HG02571 (cell line): Measurements from ENCODE around the gene HS3ST1.

ENCODE experiments used
- ATAC-seq: cut with Tn5 transposase; IDR thresholded peaks from one replicate; pipeline ENCODE4 v1.9.1; 2021; ENCODE audit warnings: mild to moderate bottlenecking, moderate library complexity; ENCODE audit not compliant: unreplicated experiment

HS3ST1 gene

DNA sequence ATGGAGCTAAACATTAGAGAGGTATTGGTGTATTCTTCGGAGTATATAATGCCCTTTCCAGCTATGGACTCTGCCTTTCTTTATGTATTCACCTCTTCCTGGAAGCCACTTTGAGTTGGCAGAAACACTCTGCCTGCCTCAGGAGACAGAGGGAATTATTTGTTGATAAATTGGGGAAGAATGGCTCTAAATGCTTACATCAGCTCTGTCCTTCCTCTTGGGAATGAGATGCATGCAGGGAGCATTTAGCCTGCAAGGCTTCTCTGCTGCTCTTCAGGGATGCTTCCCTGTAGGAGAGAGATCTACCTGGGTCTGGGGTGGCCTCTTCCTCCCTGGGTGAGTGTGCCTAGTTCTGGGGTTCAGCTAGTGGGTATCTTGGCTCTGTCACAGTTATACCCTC, 6.9 kb upstream of the HS3ST1 start:
- no peak for ATAC-seq

DNA sequence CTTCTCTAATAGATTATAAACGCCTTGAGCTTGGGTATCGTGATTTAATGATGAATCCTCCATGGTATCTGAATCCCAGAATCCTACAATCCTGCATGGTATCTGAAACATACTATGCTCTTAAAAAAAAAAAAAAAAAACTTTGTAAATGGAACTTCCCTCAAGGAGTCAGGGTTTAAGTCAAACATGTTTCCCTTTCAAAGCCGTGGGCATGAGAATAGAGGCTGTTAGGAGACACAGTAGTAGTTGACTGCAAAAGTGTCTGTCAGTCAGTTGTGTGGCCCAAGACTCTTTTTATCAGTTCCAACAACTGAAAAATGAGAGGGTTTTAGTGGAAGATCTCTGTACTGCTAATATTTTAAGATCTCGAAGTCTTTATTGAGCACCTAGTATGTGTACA, 2.4 kb upstream of the HS3ST1 start:
- ATAC-seq, result no peak

DNA sequence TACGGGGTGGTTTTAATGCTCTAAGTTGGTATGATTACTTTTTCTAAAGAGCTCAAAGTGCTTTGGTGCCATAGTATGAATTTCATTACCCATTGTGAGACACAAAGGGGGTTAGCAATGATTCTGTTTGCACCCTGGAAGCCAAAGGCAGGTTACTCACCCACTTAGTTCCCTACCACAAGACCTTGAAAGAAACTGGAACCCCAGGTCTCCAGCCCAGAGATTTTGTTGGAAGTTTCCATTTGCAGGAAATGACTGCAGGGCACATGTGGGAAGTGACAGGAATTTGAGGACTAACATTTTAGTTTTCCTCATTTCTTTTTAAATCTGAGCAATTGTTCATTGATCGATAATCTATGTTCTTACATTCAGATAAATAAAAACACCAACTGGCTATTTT, 1.8 kb upstream of the HS3ST1 start:
- no peak for ATAC-seq

DNA sequence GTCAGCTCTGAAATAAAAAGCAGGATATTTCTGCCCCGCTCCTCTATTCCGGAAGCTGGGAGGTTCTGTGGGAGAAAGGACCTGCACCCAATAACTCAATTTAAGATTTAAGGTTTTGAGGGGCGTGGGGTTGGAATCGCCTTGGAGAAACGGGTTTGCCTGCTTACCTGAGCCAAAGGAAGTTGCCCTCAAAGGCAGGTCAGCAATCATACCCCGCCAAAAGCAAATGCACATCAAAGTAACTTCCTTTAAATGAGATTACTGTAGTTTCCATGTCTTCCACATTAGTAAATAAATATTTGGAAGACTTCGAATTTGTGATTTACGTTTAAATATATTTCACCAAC, 978 bp upstream of the HS3ST1 start:
- ATAC-seq, result no peak

DNA sequence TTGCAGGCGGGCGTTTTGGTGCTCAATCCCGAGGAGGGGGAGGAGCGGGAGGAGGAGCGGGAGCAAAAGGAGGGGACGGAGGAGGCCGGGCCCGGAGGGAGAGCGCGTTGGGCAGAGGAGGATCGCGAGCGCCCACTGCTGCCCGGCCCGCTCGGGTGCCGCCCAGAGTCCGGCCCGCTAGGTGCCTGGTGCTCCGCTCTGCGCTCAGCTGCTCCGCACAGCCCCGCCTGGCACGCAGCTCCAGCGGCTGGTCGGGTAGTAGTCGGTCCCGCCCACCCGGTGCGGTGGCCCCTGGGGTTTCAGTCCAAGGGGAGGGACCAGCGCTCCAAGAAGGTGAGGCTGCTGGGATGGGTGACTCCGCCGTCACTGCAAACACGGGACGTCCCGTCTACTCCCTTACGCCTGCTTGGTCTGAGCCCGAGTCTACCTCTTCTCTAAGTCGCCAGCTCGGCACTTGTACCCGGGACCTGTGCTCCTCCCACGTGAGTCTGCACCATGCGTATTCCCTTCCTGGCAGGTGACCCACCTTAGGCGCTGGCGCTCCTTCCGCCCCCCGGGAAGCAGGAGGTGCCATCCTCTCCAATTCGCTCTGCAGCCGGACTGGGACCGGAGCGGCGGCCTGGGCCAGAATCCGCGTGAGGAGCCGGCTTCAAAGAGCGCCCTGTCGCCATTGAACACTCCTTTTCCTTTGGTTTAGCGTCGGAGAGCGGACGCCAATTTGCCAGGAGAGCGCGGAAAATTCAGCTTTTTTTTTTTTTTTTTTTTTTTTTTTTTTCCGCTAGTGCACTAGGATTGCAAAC, 405 bp upstream of the HS3ST1 start:
- peak; percentile 70 for ATAC-seq

DNA sequence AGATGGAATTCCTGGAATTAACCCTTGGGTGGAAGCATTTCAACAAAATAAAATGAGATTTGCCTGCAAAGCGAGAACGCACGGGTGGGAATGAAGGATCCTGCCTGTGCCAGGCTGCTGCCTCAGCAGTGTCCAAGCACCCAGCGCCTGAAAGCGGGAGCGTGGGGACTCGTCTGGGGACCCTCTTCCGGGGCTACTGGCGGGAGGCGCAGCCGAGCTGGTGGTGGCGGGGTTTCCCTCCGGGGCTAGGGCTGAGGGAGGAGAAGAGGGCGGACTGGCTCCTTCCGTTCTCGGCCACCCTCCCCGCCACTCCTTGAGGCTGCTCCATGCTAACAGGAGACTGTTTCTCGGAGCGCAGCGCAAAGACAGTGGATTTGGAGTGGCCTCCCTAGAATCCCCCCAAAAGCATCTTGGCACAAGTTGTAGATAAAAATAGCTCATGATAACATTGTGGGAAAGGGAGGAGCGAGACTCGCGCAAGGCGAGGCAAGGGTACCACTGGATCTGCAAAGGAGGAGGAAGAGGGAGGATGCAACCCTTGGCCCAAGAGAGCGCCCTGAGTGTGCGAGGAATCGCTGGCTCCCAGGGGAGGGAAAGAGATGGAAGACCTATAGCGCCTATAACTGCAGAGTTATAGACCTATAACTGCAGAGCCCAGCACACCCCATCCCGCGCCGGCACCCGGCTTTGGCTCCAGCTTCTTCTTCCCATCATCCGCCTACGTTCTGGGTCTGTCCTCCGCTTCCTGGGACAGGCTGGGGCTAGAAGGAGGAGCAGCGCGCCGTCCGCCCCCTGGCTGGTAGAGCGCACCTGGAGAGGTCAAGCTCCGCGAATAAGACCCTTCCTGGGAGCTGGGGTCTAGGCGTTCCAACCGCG, 1.3 kb downstream of the HS3ST1 start:
- ATAC-seq, result no peak

DNA sequence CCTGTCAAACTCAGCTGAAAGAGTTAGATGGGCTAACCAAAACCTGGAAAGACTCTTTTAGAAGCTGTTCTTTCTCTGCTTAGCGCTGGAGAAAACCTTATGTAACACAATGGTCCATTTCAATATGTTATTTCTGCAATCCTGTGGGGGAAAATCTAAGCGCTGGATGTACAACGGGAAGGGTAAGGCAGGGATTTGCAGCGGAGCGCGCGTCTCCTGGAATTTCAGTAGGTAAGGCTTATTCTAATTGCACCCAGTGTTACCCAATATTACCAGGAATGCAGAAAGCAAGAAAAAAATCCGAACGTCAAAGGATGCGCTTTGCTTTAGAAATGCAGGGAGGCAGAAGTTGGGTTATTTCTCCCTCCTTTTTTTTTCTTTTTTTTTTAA, 2.0 kb downstream of the HS3ST1 start:
- no peak for ATAC-seq

DNA sequence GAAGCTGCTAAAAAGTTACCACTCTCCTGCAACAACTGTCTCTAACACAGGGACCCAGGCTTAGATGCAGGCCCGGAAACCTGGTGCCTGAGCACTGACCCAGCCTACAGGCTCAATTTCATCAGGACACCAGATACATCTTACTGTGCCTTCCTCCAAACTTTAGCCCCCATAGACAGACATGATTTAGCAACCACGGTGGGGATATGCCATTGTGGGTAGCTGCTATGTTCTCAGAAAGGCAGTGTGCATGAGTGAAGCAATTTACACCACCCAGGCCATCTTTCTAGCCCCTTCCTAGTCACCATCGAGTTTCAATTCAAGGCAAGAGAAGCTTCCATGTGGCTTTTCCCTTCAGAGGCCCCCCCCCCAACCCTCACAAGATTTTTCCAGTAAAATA, 2.7 kb downstream of the HS3ST1 start:
- no peak for ATAC-seq

DNA sequence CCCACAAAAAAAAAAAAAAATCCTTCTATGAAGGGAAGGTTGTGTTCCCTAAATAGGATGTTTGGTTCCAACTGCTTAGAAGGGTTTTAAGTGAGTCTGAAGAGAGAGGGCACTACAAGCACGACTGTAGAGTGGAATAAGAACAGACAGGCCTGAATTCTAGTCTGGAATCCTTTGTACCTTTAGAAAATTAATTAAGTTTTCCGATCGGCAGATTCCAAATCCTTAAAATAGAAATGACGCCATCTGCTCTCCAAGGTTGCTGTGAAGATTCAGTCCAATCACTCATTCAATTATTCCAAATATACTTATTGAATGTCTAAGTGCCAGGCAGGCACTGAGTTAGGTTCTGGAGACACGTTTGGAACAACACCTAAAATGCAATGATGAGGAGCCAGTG, 3.8 kb downstream of the HS3ST1 start:
- ATAC-seq, result no peak

DNA sequence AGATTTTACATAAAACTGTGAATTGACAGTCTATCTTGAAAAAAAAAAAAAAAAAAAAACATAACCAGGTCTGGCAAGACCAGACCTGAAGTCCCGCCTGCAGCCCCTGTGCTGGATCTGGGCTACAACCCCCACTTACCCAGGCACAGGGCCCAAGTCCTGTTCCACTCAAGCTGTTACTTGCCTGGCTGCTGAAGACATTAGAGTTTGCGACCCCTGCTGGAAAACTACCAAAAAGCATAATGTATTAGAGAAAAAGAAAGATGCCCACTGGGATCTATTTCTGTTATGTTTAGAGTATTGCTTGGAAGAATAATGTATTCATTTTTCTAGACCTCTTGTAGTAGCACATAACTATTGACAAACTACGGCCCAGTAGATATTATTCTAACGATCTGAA, 4.7 kb downstream of the HS3ST1 start:
- no peak for ATAC-seq

DNA sequence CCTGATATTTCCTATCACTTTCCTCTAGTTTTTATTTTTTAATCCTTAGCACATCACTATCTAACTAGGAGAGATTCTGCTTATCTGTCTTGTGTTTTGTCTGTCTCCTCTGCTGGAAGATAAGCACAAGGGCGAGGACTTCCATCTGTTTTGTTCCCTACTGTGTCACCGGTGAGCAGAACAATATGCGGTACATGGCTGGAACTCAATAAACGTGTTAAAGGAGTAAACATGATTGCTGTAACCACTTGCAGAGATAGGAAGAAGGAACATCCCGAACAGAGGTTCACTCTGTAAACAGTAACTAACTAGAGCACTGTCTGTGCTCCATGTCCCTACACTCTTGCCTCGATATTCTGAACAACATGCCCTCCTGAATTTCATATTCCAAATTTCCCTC, 5.2 kb downstream of the HS3ST1 start:
- no peak for ATAC-seq

DNA sequence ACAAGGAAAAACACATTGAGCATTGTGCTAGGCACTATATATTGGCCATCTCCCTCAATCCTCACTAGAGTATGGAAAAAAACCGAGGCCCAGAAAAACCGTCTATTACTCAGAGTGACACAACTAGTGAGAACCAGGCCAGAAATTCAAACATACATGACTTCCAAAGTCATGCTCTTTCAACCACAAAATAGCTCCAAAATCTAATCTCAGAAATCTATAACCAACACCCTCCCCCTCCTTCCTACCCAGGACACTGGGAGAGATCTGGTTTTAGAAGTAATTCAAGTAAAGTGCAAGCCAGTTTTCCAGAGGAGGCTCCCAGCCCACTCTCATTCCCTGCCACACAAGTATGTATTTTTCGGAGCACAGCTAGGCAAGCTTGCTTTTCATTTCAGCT, 7.6 kb downstream of the HS3ST1 start:
- ATAC-seq, result no peak

DNA sequence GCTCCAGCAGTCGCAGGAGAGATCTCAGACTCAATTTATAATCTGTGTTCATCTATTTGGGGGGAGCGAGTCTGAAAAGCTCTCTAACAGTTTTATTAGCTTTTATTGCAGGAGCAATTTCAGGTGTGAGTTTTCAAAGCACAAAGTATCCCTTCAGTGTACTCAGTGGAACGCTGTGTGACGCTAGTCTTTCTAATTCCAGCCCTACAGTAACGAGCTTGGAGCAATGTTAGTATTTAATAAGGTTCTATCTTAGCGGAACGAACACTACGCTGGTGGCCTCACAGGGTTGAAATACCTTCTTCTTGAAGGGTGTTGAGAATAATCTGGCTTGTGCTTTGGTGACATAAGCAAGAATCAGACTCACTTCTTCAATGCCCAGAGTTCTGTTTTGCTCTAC, 8.4 kb downstream of the HS3ST1 start:
- no peak for ATAC-seq

DNA sequence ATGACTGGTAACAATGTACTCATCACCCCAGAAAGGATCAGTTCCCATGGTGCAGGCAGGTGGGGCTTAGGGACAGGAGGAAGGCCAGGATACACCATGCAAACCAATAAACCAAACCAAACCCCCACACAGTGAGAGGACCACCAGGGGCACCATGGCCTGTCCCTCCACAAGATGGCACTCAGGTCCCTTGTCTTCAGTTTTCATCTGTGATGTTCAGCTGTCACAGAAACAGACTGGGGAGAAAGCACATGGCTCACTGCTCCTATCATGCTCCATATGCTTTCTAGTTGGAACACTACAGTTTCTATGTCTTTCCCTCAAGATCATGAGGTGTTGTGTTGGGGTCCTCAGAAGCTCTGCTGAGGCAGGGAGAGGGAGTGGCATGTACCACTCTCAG, 10.1 kb downstream of the HS3ST1 start:
- no peak for ATAC-seq

DNA sequence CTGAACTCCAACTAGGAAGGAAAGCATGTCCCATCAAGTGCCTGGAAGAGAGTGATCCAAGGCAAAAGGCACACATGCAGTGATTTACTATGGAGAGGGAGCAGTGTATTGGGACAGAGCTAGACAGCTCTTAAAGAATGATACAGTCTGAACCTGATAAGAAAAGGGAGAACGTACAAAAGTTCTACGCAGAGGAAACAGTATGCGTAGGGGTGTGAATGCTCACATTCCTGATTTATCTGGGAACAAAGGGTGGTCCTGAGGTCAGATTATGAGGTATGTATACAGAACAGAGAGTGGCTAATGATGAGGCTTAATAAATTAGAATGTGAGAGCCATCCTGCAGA, 12.0 kb downstream of the HS3ST1 start:
- ATAC-seq, result no peak

DNA sequence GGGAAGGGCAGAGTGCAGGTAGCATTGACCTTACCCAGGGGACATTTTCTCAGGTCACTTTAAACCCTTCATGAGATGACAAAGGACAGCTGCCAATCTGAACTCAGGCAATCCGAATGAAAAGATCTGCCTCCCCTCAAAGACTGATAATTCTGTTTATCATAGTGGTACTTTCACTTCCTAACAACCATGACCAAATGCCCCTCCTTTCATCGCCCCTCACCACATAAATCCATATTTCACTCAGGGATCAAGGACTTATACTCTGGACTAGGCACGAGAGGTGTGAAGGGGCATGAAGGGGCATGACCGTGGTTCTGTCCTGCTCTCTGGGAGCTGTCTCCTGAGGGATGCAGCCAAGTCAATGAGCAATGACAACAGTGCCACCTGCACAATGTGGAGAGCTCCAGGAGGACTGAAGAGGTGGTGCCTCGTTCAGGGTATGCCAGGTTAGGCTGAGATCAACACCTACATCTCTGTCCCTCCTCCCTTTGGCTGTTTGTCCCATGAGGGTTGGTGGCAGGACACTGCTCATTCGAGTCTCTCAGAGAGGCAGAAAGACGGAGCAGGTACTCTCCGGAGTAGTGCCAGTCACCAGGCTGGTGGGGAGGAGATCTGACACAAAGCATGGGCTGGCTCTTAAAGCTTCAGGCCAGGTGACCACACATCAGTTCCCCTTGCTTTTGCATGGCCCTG, 12.5 kb downstream of the HS3ST1 start:
- ATAC-seq, result peak; percentile 14

DNA sequence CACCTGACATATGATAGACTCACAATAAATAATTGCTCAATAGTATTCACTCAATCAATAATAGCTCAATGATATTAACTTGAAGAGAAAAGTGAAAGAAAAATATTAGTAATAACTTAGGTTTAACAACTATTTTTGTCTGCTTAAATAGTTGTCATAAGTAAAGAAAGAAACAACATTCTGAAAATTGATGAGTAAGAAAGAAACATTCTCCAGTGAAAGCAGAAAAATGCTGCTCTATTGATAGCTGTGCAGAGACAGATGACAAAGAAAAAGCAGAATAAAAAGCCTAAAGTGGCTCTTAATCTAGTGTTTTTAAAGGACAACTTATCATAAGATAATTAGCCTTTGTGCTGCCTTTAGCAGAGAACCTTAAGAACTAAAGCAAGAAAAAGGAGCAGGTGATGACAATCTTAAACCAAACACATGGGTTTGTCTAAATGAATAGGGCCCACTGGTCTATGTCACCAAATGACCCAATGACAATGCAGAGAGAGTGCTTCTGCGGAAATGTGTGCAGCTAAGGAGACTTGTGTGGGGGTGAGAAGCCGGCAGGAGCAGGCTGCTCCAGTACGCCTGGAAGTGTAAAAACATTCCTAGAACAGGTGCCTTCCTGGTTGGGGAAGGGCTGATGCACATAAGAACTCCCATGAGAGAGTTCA, 13.2 kb downstream of the HS3ST1 start:
- ATAC-seq, result peak; percentile 77

DNA sequence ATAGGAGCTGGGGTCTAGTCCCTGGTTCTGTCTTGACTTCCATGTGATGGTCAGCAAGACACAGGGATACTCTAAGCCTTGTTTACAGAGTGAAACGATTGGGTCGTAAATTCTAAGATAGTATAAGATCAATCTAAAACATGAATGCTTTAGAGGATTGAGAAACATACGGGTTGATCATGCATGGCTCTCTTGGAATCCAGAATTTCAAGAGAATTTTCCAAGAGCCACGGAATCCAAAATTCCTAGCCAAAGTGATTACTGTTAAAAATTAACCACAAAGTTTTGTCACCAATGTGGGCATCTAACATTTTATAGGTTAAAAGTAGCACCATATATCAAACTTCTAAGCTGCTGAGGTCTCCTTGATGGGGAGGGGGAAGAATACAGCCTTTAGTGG, 16.5 kb downstream of the HS3ST1 start:
- no peak for ATAC-seq

DNA sequence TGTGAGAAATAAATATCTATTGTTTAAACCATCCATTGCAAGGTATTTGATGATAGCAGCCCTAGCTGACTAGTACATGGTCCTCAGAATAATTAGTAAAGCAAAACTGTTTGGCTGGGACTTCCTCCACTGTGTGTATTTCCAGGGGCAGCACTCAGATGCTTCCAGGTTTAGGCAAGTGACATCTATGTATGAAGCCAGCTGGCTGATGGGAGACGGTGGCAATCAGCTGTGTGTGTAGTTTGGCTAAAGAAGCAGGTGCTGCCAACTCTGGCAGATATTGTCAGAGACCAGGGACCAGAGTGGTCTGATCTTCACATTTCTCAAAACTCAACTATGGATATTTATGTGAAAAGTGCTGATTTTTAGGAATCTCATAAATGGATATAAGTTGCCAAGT, 19.1 kb downstream of the HS3ST1 start:
- ATAC-seq, result no peak

DNA sequence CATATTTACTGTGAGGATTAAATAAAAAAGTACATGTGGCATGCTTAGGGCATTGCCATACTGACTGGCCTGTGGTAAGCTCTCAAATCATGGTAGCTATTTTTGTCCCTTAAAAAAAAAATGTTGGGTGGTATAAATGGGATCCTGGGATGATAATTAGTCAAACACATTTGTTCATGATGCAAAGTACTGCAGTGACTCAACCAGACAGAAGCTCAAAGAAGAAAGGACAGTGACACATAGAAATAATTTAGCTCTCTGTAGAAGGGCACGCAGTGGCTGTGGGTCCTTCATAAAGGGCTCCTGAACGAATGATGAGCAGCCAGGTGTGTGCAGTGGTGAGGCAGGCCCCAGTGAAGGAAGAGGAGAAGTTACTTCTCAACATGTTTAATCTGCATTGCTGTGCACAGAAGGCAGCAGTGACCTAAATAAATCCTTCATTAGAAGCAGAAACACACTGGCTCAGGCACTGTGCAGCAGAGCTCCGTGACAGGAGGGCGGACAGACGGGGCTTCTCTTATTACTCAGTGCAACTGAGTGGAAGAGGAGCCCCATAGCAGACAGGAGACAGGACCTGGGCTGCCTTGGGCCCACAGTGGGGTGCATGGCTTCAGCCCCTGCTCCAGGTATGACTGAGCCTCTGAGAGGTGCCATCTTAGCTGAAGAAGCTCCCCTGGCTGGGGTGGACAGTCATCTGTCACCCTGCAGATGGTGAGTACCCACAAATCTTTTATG, 20.3 kb downstream of the HS3ST1 start:
- ATAC-seq, result no peak

DNA sequence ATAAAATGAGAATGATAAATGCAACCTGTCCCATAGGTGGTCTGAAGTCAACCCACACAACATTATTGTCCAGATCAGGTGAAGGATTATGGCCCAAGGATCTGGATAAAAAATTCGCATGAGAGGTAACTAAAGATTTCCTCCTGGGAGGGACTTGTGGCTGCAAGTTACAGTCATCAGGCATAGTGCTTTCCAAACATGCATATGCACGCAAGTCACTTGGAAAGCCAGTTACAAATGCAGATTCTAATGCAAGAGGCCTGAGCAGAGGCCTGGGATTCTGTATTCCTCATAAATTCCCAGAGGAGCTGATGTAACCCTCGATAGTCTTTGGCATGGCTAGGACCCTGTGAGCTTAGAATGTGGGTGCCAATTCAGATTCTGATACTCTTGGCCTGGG, 21.1 kb downstream of the HS3ST1 start:
- no peak for ATAC-seq
